Adrenal gland (tissue), 5 donors: Measurements from ENCODE around the gene SCUBE3.

Source experiments
- POLR2A ChIP-seq, 2 donors: fragments of 450-650 bp; IDR thresholded peaks; one replicate each; pipeline ENCODE4 v1.6.1; 2017; ENCODE audit warnings: antibody characterized with exemption in 2 of 2, mild to moderate bottlenecking in 2 of 2, moderate library complexity in 1 of 2
- TF ChIP-seq, protein P1 (sequence below), 6 experiments: fragments of 450-650 bp in 4 of 6; fragments of 200-600 bp in 2 of 6; sonication (generic) in 1 of 6; IDR thresholded peaks; 1 replicate in 5 of 6; 2 replicates in 1 of 6; pipeline versions ENCODE4 v1.5.1 to v1.8.0; 2016 to 2021; ENCODE audit warnings: antibody characterized with exemption in 6 of 6, mild to moderate bottlenecking in 2 of 6, moderate library complexity in 1 of 6
- donor health status: DM: no; HTN: no; CAD: no.

DNA sequence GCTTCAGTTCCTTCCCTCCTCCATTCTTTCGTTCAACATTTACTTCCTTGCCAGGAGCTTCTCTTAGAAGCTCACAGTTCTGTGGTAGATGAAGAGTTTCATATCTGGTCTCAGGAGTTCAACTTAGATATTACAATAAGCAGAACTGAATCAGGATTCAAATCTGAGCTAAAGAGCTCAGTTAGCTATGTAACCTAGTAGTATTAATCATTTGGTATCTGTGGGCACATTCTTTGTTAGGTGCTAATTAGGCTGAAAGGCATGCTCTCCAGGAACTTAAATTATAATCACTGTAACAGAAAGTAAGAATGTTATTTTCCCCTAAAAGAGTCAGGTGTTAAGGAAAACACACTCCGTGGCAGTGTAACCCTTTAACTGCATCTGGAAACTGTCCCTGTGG lies 54.1 kb downstream of the SCUBE3 start:
- TF ChIP-seq, protein P1, sequence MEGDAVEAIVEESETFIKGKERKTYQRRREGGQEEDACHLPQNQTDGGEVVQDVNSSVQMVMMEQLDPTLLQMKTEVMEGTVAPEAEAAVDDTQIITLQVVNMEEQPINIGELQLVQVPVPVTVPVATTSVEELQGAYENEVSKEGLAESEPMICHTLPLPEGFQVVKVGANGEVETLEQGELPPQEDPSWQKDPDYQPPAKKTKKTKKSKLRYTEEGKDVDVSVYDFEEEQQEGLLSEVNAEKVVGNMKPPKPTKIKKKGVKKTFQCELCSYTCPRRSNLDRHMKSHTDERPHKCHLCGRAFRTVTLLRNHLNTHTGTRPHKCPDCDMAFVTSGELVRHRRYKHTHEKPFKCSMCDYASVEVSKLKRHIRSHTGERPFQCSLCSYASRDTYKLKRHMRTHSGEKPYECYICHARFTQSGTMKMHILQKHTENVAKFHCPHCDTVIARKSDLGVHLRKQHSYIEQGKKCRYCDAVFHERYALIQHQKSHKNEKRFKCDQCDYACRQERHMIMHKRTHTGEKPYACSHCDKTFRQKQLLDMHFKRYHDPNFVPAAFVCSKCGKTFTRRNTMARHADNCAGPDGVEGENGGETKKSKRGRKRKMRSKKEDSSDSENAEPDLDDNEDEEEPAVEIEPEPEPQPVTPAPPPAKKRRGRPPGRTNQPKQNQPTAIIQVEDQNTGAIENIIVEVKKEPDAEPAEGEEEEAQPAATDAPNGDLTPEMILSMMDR (IDR thresholded peaks at IDR 0.05) = no peak
- no peak for TF ChIP-seq POLR2A (IDR thresholded peaks at IDR 0.05)
